ENCODE data around the gene ADGRL2.

DNA sequence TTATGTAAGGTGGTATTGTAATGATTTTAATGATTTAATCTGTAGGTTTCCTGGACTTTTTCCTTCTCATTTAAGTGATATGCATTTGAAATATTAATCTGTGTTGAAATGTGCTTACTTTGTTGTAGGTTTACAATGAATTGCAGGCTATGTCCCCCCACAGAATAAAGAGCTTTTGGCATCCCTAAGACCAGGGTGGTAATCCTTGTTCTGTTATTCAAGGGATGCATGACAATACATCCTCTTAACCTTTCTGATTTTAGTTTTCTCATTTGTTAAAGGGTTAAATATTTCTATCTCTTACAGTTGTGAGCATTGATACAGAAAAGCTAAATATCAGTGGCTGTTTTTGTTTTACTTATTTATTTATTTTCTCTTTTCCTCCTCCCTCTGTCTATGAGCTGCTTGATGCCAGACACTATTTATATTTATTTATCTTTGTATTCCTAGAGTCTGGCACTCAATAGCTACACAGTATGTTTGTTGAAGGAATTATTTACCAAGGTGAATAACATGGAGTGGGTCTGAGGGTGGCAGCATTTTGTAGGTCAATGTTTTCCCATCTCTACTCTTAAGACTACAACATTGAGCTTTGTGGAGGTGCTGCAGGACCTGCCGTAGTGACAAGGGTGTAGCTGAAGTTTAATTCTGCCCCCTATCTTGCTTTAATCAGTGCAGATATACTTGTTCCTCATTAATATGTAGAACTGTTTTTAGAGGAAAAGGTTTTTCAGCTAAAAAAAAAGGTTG lies 19.9 kb upstream of the ADGRL2 start:
- TF ChIP-seq MXI1 (IDR thresholded peaks at IDR 0.05; ENCODE audit: borderline replicate concordance, low read depth, low read length) (no peak), USF2 (IDR thresholded peaks at IDR 0.05; ENCODE audit: low read depth, low read length) (no peak), CTCF (conservative IDR thresholded peaks at IDR 0.05; ENCODE audit: low read depth, low read length) (no peak), POLR2A (IDR thresholded peaks at IDR 0.05; ENCODE audit: low read depth, low read length) (no peak), CEBPB (IDR thresholded peaks at IDR 0.05; ENCODE audit: low read depth, low read length) (no peak), RCOR1 (IDR thresholded peaks at IDR 0.05; ENCODE audit: insufficient replicate concordance, low read length) (no peak), RFX5 (IDR thresholded peaks at IDR 0.05; ENCODE audit: low read depth, low read length) (no peak), RAD21 (IDR thresholded peaks at IDR 0.05; ENCODE audit: low read length) (no peak), BHLHE40 (IDR thresholded peaks at IDR 0.05; ENCODE audit: low read depth, low read length) (no peak), CHD1 (IDR thresholded peaks at IDR 0.05; ENCODE audit: low read depth, low read length) (no peak), MAFK (IDR thresholded peaks at IDR 0.05; ENCODE audit: low read depth, low read length) (no peak)

Data from IMR-90 (cell line).